Left colon (tissue), 2 donors: ENCODE results near the gene DNAH2. TPM values are rescaled to one million over a fixed set of nuclear protein-coding genes. Genes with fewer than 3 reads are reported as not detected.
A peak's percentile ranks its signal among the peaks of the same experiment; 100 is the strongest.

Experiments
- ATAC-seq: fragments of 200-7000 bp; cut with Tn5 transposase; one replicate; pipeline ENCODE4 v1.9.1; 2020; ENCODE audit warnings: mild to moderate bottlenecking, moderate library complexity
- DNase-seq, 2 donors: peaks; one replicate each; pipeline ENCODE4 v3.0.0-alpha.2; 2020
- intact Hi-C, 2 donors: fragments of 100-400 bp; cut with DNase I in 1 of 2; cut with micrococcal nuclease in 1 of 2; formaldehyde crosslinking; loops; one replicate each; pipeline versions ENCODE4 v1.11.2 to v1.14.0; 2022; cut with DNase I, micrococcal nuclease
- total RNA-seq, 2 donors: library from RNA; stranded (reverse); fragmentation: NEBNext Ultra II Directional; extraction: Animal tissue kit (Norgen Biotek cat#: 25700); gene quantifications; one replicate each; pipeline ENCODE4 v1.2.1, GENCODE V29; 2021
- donor health status: DM: no; HTN: no; CAD: no.
- donor health status: DM: yes; HTN: yes; CAD: no.

DNAH2 gene
- total RNA-seq, 2 donors from 2014 or later, result 0.22 to 0.61 TPM

DNA sequence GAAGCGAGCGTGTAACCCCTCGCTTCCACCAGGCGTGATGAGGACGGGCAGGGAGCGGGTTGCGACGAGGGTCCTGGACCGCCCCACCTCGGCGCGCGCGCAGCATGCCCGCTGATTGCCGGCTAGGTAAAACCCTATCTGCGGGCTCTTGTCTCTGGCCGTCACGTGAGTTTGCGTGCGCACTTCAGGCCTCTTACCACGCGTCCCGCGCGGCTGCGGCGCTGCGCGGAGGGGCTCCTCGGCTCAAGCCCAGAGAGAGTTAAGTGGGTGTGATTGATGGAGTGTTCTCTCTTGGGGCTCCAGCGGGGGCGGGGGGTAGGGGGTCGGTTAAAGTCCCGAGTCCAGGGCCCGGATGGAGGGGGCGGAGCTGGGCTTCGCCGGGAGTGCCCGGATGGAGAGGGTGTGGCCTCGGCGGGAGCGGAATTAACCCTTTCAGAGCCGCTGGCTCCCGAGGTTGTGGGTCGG, 124.4 kb downstream of the DNAH2 start:
- peak; percentile 49 for ATAC-seq
- peak; percentile 91 to 94 for DNase-seq
- intact Hi-C loops, result no loop called here

DNA sequence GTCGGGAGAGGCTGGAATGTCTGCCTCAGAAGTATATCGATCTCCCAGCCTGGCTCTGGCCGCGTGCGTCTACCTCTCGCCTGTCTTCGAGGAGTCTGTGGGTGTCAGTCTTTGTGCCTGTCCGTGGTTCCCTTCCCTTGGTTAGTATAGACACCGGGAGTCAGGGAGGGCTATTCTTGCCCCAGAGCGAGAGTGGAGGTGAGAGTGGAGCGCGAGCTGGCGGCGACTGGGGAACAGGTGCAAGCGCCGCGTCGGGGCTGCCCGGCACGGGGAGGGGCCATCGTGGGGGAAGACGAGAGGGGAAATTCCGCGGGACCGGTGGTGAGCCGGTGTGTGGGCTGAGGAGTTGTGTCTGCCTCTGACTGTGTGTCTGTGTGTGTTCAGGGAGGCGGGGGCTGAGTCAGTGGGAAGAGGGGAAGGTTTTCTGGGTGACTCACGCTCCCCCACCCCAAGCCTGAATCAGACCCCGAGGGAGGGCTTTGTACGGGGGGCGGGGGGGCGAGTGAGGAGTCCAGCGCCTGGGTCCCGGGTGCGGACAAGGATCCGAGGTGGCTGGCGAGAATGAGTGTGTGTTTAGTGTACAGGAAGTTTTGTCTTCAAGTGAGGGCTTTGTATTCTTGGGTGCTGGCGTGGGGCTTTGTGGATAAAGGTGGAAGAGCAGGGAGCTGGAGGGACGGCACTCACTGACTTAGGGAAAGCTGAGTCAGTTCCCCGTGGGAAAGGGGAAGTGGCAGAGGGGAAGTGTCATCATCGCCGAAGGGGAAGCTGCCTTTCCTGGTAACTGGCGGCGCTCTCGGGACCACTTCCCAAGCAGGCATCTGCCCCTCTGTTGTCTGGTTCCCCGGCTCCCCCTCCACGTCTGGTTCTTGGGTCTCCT, 125.1 kb downstream of the DNAH2 start:
- DNase-seq (peak; percentile 79 to 80), ATAC-seq (peak; percentile 21)
- intact Hi-C loops, result no loop called here

DNA sequence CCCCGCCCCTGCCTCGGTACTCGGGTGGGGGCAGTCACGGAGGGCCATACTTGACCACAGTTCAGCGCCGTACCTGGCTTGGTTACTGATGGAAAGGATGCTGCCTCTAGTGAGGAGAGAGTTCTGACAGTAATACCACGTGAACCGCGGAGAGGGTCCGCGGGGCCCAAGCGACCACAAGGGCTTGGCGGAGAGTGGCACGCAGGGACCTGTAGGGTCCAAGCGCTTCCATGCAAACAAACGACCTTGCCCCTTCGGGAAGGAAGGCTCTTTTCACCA, 125.7 kb downstream of the DNAH2 start:
- DNase-seq, result no peak
- ATAC-seq, result no peak
- intact Hi-C loops, result no loop called here

DNA sequence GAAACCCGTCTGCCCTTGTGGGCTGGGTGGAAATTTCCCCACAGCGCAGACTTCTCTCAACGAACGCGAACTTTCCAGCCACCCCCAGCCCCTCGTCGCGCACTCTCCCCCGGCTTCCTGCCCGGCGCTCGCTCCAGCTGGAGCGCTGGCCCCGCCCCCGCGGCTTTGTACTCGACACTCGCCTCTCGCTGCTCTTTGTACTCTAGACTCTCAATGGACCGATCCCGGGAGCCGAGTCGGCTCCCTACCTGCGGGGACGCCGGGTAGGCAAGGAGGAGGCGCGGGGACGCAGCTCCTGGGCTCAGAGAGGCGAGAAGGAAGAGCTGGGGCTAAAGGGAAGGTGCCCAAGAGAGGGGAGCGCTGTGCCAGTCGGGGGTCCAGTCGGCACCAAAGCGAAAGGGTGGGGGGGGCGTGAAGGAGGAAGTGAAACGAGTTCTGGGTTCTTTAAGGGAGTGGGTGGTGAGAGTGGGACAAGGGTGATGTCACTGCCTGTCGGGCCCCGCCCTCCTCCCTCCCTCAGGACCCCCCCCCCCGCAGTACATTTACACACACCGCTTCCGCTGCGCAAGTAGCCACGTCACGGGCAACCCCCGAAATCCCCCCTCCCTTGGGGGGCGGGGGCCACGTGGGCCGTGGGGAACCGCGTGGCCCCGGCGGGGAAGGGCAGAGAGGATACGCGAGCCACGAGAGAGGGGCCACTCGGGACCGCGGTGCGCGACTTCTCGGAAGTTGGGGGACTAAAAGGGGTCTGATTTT, 126.2 kb downstream of the DNAH2 start:
- DNase-seq, result peak; percentile 89 to 95
- ATAC-seq, result peak; percentile 57
- intact Hi-C loops, result no loop called here

DNA sequence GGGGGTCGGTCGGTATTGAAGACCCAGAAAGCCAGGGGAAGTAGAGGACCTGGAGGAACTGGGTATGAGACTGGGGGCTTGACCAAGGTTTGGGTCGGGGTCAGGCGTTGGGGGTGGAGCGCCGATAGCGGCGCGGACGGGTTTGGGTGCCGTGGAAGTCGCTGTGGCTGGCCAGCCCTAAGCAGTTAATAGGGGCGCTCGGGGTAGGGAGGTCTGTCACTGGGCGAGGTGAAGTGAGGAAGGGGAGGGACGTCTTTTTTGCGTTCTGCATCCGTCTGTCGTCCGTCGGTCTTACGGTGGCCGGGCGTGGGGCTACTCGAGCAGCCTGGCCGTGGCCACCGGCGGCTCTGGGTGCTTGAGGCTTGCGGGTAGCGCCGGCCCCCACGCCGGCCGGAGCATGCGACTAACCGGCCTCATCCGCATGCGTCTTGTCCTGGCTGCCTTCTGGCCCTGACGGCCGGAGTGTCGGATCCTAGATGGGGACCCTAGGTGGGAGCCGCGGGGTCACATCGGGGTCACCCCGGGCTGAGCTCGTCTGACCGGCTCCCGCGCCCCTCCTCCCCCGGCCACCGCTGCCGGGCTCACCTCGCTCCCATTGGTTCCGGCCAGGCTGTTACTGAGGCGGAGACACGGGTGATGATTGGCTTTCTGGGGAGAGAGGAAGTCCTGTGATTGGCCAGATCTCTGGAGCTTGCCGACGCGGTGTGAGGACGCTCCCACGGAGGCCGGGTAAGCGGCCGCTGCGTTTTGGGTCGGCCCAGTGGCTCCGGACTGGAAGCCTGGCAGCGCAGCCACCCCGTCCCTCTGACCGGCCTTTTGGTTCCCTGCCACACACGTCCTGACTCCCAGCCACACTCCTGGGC, 127.0 kb downstream of the DNAH2 start:
- intact Hi-C loops, result no loop called here
- DNase-seq (peak; percentile 89 to 95), ATAC-seq (peak; percentile 58)

DNA sequence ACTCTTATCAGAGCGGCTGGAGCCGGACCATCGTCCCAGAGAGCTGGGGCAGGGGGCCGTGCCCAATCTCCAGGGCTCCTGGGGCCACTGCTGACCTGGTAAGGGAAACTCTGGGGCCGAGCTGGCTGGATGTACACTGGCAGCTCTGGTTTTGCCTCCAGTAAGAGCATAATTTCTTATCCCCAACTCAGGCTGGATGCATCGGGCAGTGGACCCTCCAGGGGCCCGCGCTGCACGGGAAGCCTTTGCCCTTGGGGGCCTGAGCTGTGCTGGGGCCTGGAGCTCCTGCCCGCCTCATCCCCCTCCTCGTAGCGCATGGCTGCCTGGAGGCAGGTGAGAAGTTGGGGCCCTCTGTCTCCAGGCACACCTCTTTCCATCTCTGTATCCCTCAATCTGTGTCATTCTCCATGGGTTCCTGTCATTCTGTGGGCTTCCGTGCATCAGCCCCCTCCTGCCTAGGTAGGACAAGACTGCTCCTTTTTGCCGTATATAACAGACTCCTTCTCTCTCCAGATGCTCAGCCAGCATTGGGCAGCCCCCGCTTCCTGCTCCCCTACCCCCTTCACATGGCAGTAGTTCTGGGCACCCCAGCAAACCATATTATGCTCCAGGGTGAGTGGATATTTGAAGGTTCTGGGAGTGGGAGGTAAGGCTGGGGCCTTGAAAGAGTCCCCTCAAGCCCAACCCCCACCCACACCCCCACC, 128.0 kb downstream of the DNAH2 start:
- no peak for ATAC-seq
- intact Hi-C loops, result no loop called here
- DNase-seq, result no peak

DNA sequence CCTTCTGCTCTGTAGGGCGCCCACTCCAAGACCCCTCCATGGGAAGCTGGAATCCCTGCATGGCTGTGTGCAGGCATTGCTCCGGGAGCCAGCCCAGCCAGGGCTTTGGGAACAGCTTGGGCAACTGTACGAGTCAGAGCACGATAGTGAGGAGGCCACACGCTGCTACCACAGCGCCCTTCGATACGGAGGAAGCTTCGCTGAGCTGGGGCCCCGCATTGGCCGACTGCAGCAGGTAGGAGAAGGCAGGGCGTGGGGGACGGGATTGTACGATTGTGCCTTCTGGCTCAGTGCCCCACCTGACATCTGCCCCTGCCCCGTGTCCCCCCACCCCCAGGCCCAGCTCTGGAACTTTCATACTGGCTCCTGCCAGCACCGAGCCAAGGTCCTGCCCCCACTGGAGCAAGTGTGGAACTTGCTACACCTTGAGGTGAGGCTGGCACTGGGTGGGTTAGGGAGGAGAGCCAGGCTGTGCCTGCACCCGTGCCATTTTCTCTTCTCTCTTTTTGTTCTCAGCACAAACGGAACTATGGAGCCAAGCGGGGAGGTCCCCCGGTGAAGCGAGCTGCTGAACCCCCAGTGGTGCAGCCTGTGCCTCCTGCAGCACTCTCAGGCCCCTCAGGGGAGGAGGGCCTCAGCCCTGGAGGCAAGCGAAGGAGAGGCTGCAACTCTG, 128.7 kb downstream of the DNAH2 start:
- intact Hi-C loops, result no loop called here
- DNase-seq, result peak in 1 of 2 donors; percentile 12
- ATAC-seq, result no peak

DNA sequence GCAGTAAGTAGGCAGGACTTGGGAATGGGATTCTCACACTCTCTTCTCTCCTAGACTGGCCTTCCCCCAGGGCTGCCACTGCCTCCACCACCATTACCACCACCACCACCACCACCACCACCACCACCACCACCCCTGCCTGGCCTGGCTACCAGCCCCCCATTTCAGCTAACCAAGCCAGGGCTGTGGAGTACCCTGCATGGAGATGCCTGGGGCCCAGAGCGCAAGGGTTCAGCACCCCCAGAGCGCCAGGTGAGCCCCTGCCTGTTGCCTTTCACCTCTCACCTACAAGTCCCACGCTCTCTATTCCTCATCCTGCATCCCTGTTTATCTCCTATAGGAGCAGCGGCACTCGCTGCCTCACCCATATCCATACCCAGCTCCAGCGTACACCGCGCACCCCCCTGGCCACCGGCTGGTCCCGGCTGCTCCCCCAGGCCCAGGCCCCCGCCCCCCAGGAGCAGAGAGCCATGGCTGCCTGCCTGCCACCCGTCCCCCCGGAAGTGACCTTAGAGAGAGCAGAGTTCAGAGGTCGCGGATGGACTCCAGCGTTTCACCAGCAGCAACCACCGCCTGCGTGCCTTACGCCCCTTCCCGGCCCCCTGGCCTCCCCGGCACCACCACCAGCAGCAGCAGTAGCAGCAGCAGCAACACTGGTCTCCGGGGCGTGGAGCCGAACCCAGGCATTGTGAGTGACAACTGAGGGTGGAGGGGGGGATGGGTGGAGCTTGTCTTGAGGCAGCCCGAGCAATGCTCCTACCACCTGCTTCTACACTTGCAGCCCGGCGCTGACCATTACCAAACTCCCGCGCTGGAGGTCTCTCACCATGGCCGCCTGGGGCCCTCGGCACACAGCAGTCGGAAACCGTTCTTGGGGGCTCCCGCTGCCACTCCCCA, 129.5 kb downstream of the DNAH2 start:
- DNase-seq, result peak; percentile 22 to 36
- no peak for ATAC-seq
- intact Hi-C loops, result no loop called here

DNA sequence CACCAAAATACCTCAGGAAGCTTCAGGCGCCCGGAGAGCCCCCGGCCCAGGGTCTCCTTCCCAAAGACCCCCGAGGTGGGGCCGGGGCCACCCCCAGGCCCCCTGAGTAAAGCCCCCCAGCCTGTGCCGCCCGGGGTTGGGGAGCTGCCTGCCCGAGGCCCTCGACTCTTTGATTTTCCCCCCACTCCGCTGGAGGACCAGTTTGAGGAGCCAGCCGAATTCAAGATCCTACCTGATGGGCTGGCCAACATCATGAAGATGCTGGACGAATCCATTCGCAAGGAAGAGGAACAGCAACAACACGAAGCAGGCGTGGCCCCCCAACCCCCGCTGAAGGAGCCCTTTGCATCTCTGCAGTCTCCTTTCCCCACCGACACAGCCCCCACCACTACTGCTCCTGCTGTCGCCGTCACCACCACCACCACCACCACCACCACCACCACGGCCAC, 130.6 kb downstream of the DNAH2 start:
- intact Hi-C loops, result no loop called here
- DNase-seq (no peak), ATAC-seq (no peak)

DNA sequence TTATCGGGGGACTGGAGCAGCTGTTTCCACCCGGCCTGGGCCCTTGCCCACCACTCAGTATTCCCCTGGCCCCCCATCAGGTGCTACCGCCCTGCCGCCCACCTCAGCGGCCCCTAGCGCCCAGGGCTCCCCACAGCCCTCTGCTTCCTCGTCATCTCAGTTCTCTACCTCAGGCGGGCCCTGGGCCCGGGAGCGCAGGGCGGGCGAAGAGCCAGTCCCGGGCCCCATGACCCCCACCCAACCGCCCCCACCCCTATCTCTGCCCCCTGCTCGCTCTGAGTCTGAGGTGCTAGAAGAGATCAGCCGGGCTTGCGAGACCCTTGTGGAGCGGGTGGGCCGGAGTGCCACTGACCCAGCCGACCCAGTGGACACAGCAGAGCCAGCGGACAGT, 131.2 kb downstream of the DNAH2 start:
- DNase-seq (no peak), ATAC-seq (no peak)
- intact Hi-C loops, result no loop called here

DNA sequence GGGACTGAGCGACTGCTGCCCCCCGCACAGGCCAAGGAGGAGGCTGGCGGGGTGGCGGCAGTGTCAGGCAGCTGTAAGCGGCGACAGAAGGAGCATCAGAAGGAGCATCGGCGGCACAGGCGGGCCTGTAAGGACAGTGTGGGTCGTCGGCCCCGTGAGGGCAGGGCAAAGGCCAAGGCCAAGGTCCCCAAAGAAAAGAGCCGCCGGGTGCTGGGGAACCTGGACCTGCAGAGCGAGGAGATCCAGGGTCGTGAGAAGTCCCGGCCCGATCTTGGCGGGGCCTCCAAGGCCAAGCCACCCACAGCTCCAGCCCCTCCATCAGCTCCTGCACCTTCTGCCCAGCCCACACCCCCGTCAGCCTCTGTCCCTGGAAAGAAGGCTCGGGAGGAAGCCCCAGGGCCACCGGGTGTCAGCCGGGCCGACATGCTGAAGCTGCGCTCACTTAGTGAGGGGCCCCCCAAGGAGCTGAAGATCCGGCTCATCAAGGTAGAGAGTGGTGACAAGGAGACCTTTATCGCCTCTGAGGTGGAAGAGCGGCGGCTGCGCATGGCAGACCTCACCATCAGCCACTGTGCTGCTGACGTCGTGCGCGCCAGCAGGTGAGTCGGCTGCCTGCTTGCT, 131.7 kb downstream of the DNAH2 start:
- ATAC-seq (no peak), DNase-seq (peak in 1 of 2 donors; percentile 14)
- intact Hi-C loops, result no loop called here

DNA sequence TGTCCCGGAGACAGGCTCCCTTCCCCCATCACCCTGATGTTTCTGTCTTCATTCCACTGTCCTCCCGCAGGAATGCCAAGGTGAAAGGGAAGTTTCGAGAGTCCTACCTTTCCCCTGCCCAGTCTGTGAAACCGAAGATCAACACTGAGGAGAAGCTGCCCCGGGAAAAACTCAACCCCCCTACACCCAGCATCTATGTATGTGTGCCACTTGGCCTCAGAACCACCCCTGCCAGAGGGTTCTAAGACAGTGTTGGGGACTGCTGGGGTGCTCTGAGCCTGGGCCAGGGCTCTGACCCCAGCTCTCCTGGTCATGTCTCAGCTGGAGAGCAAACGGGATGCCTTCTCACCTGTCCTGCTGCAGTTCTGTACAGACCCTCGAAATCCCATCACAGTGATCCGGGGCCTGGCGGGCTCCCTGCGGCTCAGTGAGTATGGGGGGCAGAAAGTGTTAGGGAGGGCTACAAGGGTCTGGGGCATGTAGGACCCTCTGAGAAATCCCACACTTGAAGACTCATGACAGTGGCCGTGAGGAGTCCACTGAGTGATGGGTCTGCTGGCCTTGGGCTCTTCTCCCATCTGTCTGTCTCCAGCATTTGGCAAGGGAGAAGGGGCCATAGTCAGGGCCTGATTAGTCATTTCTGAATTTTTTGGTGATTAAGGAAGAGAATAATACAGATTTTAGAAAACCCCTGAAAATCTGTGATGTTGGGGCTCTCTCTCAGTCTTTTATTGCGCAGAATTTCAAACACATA, 132.4 kb downstream of the DNAH2 start:
- ATAC-seq, result no peak
- DNase-seq, result no peak
- intact Hi-C loops, result loop anchor here in 1 of 2 donors (5.0 kb wide), 1 partner anchor 108 kb away; no protein-coding TSS in a partner anchor

DNA sequence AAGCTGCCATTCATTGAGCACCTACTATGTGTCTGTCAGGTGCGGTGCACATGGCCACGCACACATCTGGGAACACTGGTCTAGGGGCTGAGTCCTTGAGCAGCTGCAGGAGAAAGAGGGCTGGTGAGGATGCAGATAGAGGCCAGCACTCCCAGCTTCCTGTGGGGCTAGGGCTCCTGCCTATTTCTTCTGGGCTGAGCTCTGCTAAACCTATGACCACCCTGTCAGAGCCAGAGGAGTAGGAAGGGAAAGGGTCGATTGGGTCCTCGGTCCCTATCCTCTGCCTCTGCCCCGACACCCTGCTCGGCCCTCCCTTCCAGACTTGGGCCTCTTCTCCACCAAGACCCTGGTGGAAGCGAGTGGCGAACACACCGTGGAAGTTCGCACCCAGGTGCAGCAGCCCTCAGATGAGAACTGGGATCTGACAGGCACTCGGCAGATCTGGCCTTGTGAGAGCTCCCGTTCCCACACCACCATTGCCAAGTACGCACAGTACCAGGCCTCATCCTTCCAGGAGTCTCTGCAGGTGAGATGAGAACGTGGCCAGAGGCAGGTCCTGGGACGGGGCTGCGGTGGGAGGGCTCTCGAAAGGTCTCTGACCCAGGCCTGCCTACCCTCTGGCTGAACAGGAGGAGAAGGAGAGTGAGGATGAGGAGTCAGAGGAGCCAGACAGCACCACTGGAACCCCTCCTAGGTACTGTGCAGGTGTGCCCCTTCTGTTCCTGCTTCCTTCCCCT, 133.3 kb downstream of the DNAH2 start:
- DNase-seq, result peak; percentile 15 to 34
- intact Hi-C loops, result loop anchor here in 1 of 2 donors (5.0 kb wide), 1 partner anchor 109 kb away; no protein-coding TSS in a partner anchor
- peak; percentile 1 for ATAC-seq

DNA sequence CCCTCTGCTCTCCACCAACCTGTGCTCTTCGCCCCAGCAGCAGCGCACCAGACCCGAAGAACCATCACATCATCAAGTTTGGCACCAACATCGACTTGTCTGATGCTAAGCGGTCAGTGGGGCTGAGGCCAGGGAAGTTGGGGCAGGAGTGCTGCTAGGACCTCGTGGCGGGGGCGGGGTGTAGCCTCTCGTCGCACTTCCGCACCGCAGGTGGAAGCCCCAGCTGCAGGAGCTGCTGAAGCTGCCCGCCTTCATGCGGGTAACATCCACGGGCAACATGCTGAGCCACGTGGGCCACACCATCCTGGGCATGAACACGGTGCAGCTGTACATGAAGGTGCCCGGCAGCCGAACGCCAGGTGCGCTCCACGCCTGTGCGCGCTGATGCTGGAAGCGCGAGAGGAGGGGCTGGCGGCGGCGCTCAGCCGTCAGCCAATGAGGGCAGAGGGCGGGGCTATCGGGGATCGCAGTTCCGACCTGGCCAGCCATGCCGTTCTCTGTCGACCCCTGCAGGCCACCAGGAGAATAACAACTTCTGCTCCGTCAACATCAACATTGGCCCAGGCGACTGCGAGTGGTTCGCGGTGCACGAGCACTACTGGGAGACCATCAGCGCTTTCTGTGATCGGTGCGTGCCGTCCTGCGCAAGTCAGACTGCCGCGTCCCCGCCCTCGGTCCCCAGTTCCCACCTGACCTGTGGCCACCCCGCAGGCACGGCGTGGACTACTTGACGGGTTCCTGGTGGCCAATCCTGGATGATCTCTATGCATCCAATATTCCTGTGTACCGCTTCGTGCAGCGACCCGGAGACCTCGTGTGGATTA, 134.1 kb downstream of the DNAH2 start:
- DNase-seq, result peak; percentile 91 to 95
- intact Hi-C loops, result loop anchor here in 1 of 2 donors (5.0 kb wide), 1 partner anchor 109 kb away; no protein-coding TSS in a partner anchor
- peak; percentile 78 for ATAC-seq
